Mesendoderm (in vitro differentiated cells): ENCODE measurements around the gene ZBTB42.

Source experiments
- DNase-seq: peaks from one replicate; pipeline ENCODE4 v3.0.0; 2013
- H2AK5ac ChIP-seq: 2 replicates; pipeline ENCODE4 v1.6.1; 2013; ENCODE audit warnings: low read length, inconsistent platforms
- H2BK120ac ChIP-seq: 2 replicates; pipeline ENCODE4 v1.6.1; 2013; ENCODE audit warnings: low read depth, mild to moderate bottlenecking, low read length, moderate library complexity, mixed read lengths
- H2BK15ac ChIP-seq: replicated peaks from 2 replicates; pipeline ENCODE4 v1.6.1; 2013; ENCODE audit warnings: low read depth, mild to moderate bottlenecking, moderate library complexity
- H2BK5ac ChIP-seq: 2 replicates; pipeline ENCODE4 v1.6.1; 2013; ENCODE audit warnings: low read length, inconsistent platforms
- H3K18ac ChIP-seq: 2 replicates; pipeline ENCODE4 v1.6.1; 2013; ENCODE audit warnings: mild to moderate bottlenecking, low read length, mixed read lengths
- H3K23ac ChIP-seq: one replicate; pipeline ENCODE4 v1.6.1; 2013; ENCODE audit warnings: low read length
- H3K27ac ChIP-seq: 2 replicates; pipeline ENCODE4 v1.5.1; 2013; ENCODE audit warnings: low read depth, mild to moderate bottlenecking, inconsistent platforms, low read length, moderate library complexity
- H3K27me3 ChIP-seq: 2 replicates; pipeline ENCODE4 v1.6.1; 2013; ENCODE audit warnings: low read length, control low read depth, mild to moderate bottlenecking, inconsistent platforms; ENCODE audit not compliant: insufficient read depth, poor library complexity
- H3K36me3 ChIP-seq: 2 replicates; pipeline ENCODE4 v1.6.1; 2013; ENCODE audit warnings: low read length, inconsistent platforms; ENCODE audit not compliant: control insufficient read depth, insufficient read depth
- H3K4ac ChIP-seq: one replicate; pipeline ENCODE4 v1.6.1; 2013; ENCODE audit warnings: low read depth, mild to moderate bottlenecking, low read length, moderate library complexity
- H3K4me1 ChIP-seq: 2 replicates; pipeline ENCODE4 v1.6.1; 2013; ENCODE audit warnings: low read depth, low read length, inconsistent platforms; ENCODE audit not compliant: control insufficient read depth
- H3K4me2 ChIP-seq: 2 replicates; pipeline ENCODE4 v1.6.1; 2013; ENCODE audit warnings: low read length
- H3K4me3 ChIP-seq: 2 replicates; pipeline ENCODE4 v1.5.1; 2013; ENCODE audit warnings: mild to moderate bottlenecking, low read length
- H3K56ac ChIP-seq: one replicate; pipeline ENCODE4 v1.6.1; 2013; ENCODE audit warnings: low read length
- H3K79me1 ChIP-seq: 2 replicates; pipeline ENCODE4 v1.6.1; 2013; ENCODE audit warnings: low read length, inconsistent platforms
- H3K79me2 ChIP-seq: 2 replicates; pipeline ENCODE4 v1.6.1; 2013; ENCODE audit warnings: mild to moderate bottlenecking, low read length; ENCODE audit not compliant: control insufficient read depth, insufficient read depth
- H3K9ac ChIP-seq: 2 replicates; pipeline ENCODE4 v1.6.1; 2013; ENCODE audit warnings: low read length, inconsistent platforms
- H4K5ac ChIP-seq: one replicate; pipeline ENCODE4 v1.6.1; 2013; ENCODE audit warnings: low read length
- H4K8ac ChIP-seq: one replicate; pipeline ENCODE4 v1.6.1; 2013; ENCODE audit warnings: low read depth, mild to moderate bottlenecking, control low read depth, low read length, moderate library complexity
- WGBS: extraction: QIAGEN DNeasy Blood & Tissue Kit; methylation state at CpG from one replicate; pipeline ENCODE4 v1.1.7; 2013; ENCODE audit warnings: low lambda C conversion rate, missing lambda C conversion rate; ENCODE audit not compliant: insufficient coverage; ENCODE audit errors: extremely low coverage; 5-methylcytosine and 5-hydroxymethylcytosine counted together

The ZBTB42 gene

DNA sequence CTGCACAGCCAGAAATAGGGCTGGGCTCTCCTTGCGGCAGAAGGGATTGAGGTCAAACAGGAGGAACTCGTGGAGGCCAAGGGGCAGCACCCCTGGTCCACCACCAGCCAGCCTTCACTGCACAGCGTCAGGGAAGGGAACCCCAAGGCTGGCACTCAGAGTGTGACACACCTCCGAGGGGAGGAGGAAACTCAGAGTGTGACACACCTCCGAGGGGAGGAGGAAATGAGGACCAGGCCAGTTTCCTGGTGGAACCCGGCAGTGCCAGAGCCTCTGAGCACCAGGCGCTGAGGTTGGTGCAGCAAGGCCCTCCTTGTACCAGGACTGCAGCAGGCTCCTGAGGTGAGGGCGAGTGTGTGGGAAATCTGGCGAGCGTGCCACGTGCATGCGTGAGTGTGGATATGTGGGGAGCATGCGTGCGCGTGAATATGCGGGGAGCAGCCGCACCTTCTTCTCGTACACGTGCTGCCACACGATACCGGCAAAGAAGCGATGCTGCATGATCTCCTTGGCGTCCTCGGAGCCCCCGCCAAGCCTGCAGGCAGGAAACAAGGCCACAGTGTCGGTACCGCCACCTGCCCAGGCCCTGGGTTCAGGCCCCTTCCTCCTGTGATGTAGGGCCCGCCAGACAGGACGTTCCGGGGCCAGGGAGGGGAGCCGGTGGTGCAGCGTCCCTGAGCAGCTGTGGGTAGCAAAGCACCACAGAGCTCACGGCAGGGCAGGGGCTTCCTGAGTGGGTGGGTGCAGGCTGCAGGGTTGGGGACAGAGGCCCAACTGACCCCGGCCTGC, 28.8 kb upstream of the ZBTB42 start:
- H3K79me2 ChIP-seq, result no peaks in the 10 kb centered on the region
- H3K27ac ChIP-seq, result no peak overlapping the region
- WGBS, result no CpG with 5 or more reads among the region's 34 CpGs
- H2BK15ac ChIP-seq, result no peak overlapping the region
- H4K8ac ChIP-seq, result no peak overlapping the region
- no peak overlapping the region for H2BK5ac ChIP-seq
- no peak overlapping the region for H3K4ac ChIP-seq
- peaks cover 14% of the 10 kb centered on the region for H3K36me3 ChIP-seq
- no peak overlapping the region for H2AK5ac ChIP-seq
- H2BK120ac ChIP-seq, result no peak overlapping the region
- H3K4me3 ChIP-seq, result no peak overlapping the region
- no peak for DNase-seq
- no peak overlapping the region for H3K18ac ChIP-seq
- H3K27me3 ChIP-seq, result no peaks in the 10 kb centered on the region
- no peak overlapping the region for H4K5ac ChIP-seq
- no peak overlapping the region for H3K23ac ChIP-seq
- peaks cover 1% of the 10 kb centered on the region for H3K4me1 ChIP-seq
- H3K56ac ChIP-seq, result no peak overlapping the region
- H3K9ac ChIP-seq, result no peak overlapping the region
- H3K79me1 ChIP-seq, result no peaks in the 10 kb centered on the region
- H3K4me2 ChIP-seq, result no peak overlapping the region

DNA sequence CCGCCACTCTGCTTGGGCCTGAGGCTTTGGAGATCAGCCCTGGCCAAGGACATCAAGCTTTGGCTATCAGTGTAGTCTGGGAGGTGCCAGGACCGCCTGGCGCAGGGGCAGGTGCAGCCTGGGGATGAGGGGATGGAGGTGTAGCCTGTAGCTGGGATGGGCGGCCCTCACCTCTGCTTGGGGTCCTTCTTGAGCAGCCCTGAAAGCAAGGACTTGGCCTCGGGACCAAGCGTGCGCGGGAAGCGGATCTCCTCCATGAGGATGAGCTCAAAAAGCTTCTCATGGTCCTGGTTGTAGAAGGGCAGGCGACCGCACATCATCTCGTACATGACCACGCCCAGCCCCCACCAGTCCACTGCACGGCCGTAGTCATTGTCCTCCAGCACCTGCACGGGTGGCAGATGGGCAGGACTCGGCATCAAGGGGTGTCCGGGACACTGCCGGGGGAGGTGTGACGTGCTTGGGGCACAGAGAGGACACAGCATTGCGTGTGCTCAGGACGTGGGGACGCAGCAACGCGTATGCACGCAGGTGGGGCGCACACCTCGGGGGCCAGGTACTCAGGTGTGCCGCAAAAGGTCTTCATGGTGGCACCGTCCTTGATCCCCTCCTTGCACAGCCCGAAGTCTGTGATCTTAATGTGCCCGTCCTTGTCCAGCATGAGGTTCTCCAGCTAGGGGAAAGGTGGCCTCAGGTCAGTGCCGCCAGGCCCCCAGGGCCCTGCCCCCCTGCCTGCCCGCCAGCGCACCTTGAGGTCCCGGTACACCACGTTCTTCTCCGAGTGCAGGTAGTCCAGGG, 28.0 kb upstream of the ZBTB42 start:
- Histone ChIP-seq H2BK120ac (no peak overlapping the region), H3K9ac (no peak overlapping the region), H3K4me2 (no peak overlapping the region), H2AK5ac (no peak overlapping the region), H3K23ac (no peak overlapping the region), H3K79me2 (no peaks in the 10 kb centered on the region), H3K4me3 (no peak overlapping the region), H3K4ac (no peak overlapping the region), H3K4me1 (peaks cover 1% of the 10 kb centered on the region), H3K18ac (no peak overlapping the region), H3K27ac (no peak overlapping the region), H3K56ac (no peak overlapping the region), H3K79me1 (no peaks in the 10 kb centered on the region), H4K8ac (no peak overlapping the region), H2BK5ac (no peak overlapping the region), H3K27me3 (no peaks in the 10 kb centered on the region), H2BK15ac (no peak overlapping the region), H4K5ac (no peak overlapping the region), H3K36me3 (peaks cover 14% of the 10 kb centered on the region)
- DNase-seq, result no peak
- WGBS, result no CpG with 5 or more reads among the region's 38 CpGs

DNA sequence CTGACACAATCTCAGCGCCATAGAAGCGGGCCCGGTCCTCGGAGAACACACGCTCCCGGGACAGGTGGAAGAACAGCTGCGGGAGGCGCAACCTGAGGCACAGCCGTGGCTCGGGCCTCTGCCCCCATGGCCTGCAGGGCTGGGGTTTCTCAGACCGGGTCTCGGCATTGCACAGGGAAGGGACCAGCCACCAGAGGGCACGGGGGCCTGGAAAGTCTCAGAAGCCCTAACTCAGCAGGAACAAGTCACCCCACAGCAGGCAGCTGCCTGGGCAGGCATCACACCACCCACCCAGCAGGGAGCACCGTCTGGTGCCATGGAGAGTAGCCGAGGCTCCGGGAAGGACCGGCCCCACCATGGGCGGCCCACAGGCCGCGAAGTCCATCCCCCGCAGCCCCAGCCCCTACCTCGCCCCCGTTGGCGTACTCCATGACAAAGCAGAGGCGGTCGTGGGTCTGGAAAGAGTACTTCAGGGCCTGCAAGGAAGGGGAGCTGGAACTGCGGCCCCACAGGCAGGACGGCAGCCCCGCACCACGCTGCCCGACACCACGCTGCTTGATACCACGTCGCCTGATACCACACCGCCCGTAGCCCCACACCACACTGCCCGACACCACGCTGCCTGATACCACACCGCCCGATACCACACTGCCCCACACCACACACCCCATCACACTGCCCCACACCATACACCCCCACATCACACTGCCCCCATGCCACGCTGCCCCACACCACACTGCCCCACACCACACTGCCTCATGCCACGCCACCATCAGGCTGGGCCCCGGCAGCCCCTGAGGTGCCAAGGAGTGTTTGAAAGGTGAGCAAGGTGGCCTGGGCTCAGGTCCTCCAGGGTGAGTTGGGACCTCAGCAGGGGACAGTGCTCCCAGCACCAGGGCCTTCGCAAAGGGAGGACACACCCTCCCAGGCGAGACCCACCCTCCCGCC, 27.1 kb upstream of the ZBTB42 start:
- no peak overlapping the region for H2BK120ac ChIP-seq
- H4K5ac ChIP-seq, result no peak overlapping the region
- H3K56ac ChIP-seq, result no peak overlapping the region
- H3K79me2 ChIP-seq, result no peaks in the 10 kb centered on the region
- no peak overlapping the region for H2BK5ac ChIP-seq
- no peaks in the 10 kb centered on the region for H3K79me1 ChIP-seq
- H3K27ac ChIP-seq, result no peak overlapping the region
- H3K4me3 ChIP-seq, result no peak overlapping the region
- H3K4me2 ChIP-seq, result no peak overlapping the region
- no peak for DNase-seq
- no peaks in the 10 kb centered on the region for H3K4me1 ChIP-seq
- no peak overlapping the region for H2AK5ac ChIP-seq
- H3K27me3 ChIP-seq, result no peaks in the 10 kb centered on the region
- H4K8ac ChIP-seq, result no peak overlapping the region
- H3K36me3 ChIP-seq, result peaks cover 14% of the 10 kb centered on the region
- H2BK15ac ChIP-seq, result no peak overlapping the region
- no peak overlapping the region for H3K4ac ChIP-seq
- H3K23ac ChIP-seq, result no peak overlapping the region
- H3K18ac ChIP-seq, result no peak overlapping the region
- no CpG with 5 or more reads among the region's 46 CpGs for whole genome bisulfite sequencing
- H3K9ac ChIP-seq, result no peak overlapping the region

DNA sequence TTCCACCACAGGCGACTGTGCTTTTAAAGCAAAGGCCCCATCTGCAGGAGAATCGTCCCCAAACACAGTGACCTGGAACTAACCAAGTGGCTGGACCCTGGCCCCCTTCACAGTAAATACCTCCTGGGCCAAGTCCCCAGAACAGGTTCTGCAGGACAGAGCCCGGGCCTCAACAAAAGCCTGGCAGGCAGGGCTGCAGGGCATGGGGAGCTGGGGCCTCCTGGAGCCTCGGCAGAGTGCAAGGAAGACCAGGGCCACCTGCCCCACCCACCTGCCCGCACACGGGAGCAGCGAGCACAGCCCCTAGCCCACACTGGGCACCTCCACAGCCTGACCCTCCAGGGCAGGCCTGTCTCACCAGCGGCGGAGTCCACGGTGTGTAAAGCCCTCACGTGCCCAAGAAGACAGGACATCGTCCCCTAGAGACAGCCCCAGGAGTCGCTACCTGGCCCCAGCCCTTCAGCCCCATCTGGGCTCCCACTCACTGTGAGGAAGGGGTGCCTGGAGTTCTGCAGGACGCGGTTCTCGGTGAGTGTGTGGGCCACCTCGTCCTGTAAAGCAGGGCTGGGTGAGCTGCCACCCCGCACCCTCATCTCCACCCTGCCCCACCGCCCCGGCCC, 26.3 kb upstream of the ZBTB42 start:
- Histone ChIP-seq H2BK120ac (no peak overlapping the region), H3K27me3 (no peaks in the 10 kb centered on the region), H3K4ac (no peak overlapping the region), H2BK5ac (no peak overlapping the region), H3K79me1 (no peaks in the 10 kb centered on the region), H3K79me2 (no peaks in the 10 kb centered on the region), H3K23ac (no peak overlapping the region), H3K56ac (no peak overlapping the region), H2AK5ac (no peak overlapping the region), H3K4me3 (no peak overlapping the region), H3K27ac (no peak overlapping the region), H3K36me3 (peaks cover 14% of the 10 kb centered on the region), H3K18ac (no peak overlapping the region), H4K8ac (no peak overlapping the region), H3K4me2 (no peak overlapping the region), H2BK15ac (no peak overlapping the region), H4K5ac (no peak overlapping the region), H3K4me1 (no peaks in the 10 kb centered on the region), H3K9ac (no peak overlapping the region)
- DNase-seq, result no peak
- no CpG with 5 or more reads among the region's 20 CpGs for WGBS

DNA sequence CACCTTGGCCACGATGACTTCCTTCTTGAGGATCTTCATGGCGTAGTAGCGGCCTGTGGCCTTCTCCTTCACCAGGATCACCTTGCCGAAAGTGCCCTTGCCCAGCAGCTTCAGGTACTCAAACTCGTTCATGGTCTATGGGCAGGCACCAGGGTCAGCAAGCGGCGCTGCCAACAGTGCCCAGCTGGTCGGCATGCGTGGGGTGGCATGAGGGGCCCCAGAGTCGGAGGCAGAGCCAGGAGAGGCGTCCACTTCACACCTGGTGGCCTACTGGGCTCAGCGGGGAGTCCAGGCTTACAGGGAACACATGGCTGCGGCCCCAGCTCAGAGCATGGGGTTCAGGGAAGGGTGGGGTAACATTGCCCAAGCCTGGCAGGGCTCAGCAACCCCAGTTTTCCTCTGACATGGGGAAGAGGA, 25.8 kb upstream of the ZBTB42 start:
- H4K8ac ChIP-seq, result no peak overlapping the region
- H3K56ac ChIP-seq, result no peak overlapping the region
- H3K4me3 ChIP-seq, result no peak overlapping the region
- no peak overlapping the region for H3K23ac ChIP-seq
- no peaks in the 10 kb centered on the region for H3K79me1 ChIP-seq
- no peak overlapping the region for H2BK5ac ChIP-seq
- H2AK5ac ChIP-seq, result no peak overlapping the region
- no peak for DNase-seq
- no peak overlapping the region for H3K4ac ChIP-seq
- H3K4me2 ChIP-seq, result no peak overlapping the region
- H3K27me3 ChIP-seq, result no peaks in the 10 kb centered on the region
- no peak overlapping the region for H2BK15ac ChIP-seq
- no peak overlapping the region for H3K9ac ChIP-seq
- no peak overlapping the region for H3K27ac ChIP-seq
- no peaks in the 10 kb centered on the region for H3K79me2 ChIP-seq
- no peak overlapping the region for H4K5ac ChIP-seq
- no peak overlapping the region for H3K18ac ChIP-seq
- WGBS, result no CpG with 5 or more reads among the region's 13 CpGs
- H3K4me1 ChIP-seq, result no peaks in the 10 kb centered on the region
- H3K36me3 ChIP-seq, result peaks cover 14% of the 10 kb centered on the region
- no peak overlapping the region for H2BK120ac ChIP-seq
